Left renal cortex interstitium (tissue), 4 donors: ENCODE data around the gene METTL15. TPM values are rescaled to one million over a fixed set of nuclear protein-coding genes. Genes with fewer than 3 reads are reported as not detected.
A peak's percentile ranks its signal among the peaks of the same experiment; 100 is the strongest.
"Not testable (repeated sequence)": the region's sequence is repeated elsewhere in the genome, so short reads cannot be mapped to it uniquely, and the experiment has no call there.

ENCODE experiments used
- DNase-seq, 4 donors: peaks; one replicate each; pipeline ENCODE4 v3.0.0-alpha.2; 2013; ENCODE audit warnings: low read depth in 4 of 4, low spot score in 2 of 4, missing footprints in 1 of 4
- polyA plus RNA-seq, 4 donors: library from polyadenylated mRNA; unstranded; fragments of 120-200 nt; gene quantifications; one replicate each; pipeline ENCODE4 v1.2.1, GENCODE V29; 2013; ENCODE audit not compliant: insufficient read length in 4 of 4

The METTL15 gene
- polyA plus RNA-seq, 4 donors, result 17.0 to 23.5 (median 18.4) TPM

DNA sequence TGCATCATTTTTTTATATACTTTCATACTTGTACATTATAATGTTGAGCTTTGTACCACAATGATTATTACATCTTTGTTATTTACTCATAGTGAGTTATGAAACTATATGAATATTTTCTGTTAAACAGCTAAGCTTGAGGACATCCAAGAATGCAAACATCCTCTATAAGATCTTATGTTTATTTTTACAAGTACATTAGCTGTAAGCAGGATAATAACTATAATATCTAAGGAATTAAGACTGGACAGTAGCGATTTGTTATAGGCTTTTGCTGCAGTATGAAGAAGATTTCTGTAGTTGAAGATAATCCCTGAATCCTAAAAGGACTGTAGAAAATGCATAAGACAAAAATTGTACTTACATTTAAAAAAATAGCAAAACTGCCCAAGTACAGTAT lies 176.0 kb downstream of the METTL15 start:
- no peak for DNase-seq

DNA sequence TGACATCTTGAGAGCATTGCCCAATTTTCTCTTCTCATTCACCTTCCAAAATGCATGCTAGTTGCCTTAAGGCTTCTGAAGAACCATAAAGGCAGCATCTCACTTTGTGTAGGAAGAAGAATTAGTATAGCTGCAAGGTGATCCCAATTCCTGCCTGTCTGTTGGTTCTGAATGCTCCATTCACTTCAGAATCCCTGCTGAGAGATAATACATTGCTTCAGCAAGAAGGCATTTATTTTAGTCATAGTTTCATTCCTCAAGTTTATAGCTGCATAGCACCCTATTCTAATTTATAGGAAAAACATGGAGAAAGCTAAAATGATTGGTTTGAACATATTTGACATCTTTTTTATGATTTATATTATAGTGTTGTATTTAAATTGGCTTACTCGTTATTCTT lies 181.3 kb downstream of the METTL15 start:
- DNase-seq, result no peak

DNA sequence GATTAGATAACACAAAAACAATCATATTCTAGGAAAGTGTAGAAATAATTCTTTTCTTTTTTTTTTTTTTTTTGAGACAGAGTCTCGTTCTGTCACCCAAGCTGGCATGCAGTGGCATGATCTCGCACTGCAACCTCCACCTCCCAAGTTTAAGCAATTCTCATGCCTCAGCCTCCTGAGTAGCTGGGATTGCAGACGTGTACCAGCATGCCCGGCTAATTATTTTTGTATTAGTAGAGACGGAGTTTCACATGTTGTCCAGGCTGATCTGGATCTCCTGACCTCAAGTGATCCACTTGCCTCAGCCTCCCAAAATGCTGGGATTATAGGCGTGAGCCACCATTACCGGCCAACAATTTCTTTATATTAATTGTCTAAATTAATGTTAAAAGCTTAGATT lies 182.8 kb downstream of the METTL15 start:
- DNase-seq, result not testable (repeated sequence)

DNA sequence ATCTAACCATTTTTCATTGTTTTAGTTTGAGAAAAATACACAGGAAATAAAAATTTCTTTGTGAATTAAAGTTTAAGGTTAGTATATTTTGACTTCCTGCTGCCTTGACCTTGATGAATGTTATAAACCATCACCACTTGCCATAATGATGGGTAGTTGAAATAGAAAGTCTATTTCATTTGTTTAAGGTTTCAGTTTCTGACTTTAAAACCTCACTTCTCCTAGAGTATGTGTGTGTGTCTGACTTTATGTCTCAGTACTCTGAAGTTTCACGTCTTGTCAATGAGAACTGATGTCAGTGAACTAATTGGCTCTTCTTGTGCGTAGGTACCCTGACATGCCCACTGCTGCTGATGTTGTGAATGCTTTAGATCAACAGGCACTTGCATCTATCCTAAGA lies 188.2 kb downstream of the METTL15 start:
- DNase-seq, result no peak

DNA sequence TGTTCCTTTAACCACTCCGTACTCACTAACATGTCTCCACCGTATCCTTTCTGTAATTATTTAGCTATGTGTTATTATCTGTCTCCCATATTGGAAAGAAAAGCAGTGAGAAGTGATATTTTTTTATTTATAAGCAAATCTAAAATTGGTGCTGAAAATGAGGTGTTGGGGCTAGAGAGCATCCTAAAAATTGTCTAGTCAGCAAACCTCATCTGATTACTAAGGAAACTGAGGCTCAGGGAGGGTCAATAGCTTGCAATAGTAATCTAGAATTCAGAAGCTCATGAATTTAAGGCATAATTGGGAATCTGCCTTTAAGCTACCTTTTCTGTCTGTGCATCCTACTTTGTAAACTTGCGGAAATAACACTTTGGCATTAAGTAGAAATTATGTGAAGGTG lies 190.0 kb downstream of the METTL15 start:
- no peak for DNase-seq

DNA sequence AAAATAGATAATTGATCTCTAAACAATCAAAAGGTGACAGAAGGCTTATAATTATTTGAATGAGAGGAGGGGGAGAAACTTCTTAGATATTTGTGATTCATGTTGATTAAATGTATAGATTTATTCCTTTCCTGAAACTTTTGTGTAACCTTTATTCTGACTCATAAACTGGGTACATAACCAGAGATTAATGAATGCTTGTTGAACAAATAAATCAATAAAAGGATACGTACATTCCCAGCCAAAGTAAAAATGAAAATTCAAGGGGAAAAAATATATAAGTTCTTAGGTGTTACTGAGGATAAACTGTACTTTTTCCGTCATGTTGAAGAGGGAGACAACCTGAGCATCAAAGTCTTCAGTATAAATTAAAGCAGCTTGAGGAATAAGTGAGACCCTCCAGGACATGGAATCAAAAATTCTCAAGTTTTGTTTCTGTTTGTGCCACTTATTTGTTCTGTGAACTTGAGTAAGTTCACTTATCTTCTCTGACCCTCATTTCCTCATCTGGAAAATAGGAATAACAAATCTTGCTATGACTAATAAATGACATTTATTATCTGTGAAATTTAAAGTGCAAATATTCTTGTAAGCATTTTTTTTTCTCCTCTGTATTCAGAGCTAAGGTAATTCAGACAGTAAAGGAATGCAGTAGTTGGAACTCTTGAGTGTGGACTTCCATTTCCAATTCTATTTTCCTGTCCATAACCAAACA lies 195.4 kb downstream of the METTL15 start:
- no peak for DNase-seq

DNA sequence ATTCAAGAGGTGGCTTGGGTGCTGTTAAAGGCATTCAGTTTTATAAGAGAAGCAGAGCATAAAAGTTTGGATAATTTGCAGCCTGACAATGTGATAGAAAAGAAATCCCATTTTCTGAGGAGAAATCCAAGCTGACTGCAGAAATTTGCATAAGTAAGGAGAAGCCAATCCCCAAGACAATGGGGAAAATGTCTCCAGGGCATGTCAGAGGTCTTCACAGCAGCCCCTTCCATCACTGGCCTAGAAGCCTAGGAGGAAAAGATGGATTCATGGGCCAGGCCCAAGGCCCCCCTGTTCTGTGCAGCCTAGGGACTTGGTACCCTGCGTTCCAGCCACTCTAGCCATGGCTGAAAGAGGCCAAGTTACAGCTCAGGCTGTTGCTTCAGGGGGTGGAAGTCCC lies 207.3 kb downstream of the METTL15 start:
- no peak for DNase-seq

DNA sequence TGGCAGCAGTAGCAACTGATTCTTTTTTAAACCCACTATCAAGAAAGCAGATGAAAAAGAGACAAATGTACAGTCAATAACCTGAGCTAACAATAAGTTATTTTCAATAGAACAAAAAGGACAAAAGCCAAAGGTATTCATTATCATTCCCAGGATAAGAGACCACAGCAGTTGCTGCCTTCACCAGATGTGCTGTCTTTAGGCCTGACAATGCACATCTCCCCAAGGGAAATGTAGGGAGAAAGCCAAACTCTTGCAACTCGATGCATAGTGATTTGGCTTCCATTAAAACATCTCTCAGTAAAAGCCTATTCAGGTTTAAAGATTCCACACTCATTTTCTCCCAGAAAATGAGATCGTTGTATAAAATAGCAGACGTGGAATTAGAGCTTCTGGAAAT lies 210.7 kb downstream of the METTL15 start:
- DNase-seq, result no peak

DNA sequence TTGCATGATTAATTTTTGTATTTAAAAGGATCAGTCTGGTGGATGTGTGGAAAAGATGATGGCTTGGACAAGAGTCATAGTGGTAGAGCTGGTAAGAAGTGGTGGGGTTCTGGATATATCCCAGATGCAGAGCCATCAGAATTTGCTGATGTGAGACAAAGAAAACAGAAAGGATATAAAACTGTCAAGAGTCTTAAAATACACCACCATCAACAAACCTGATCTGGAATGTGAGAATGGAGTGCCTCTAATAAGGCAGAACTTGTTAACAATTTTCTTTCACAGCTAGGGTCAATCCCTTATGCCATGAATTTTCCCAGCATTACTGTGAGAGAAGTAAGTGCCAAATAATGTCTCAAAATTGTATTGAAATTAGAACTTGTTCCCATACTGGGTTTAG lies 215.4 kb downstream of the METTL15 start:
- DNase-seq, result peak; percentile 7 to 44 (median 20)

DNA sequence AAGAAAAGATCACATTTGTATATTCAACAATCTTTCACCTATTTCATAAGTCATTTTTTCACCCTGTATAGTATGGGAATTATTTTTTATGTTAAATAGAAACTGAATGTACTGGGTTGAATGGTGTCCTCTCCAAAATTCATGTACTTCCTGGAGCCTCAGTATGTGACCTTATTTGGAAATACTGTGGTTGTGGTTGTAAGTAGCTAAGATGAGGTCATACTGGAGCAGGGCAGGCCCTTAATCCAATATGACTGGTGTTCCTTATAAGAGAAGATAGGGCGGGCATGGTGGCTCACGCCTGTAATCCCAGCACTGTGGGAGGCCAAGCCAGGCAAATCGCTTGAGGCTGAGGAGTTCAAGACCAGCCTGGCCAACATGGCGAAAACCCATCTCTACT lies 224.2 kb downstream of the METTL15 start:
- DNase-seq, result not testable (repeated sequence)

DNA sequence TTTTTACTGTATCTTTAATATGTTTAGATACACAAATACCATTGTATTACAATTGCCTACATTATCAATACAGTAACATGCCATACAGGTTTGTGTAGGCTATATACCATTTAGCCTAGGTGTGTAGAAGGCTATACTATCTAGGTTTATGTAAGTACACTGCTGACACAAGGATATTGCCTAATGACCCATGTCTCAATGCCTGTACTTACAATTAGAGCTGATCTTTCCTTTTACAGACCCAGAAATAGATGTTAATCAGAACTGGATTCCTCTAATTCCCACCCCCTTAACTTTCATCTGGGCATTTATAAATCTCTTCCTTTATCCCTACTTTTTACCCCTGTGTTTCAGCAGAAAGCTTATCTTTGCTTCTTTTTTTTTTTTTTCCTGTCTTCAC lies 229.5 kb downstream of the METTL15 start:
- no peak for DNase-seq

DNA sequence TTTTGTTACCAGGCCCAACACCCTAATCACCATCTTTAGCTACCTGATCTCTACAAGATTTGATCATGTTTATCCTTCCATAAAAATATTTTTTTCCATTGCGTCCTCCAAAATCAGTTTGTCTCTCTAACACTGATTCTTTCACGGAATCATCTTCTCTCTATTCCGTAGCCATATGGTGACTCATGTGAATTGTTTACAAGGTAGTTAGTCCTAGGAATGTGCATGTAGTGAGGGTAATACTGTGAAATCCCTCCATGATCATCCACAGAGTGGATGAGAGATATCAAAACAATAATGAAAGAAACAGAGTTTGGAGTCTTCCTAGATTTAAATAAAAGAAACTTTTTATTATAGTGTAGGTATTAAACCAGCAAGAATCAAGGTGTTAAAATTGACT lies 230.2 kb downstream of the METTL15 start:
- DNase-seq, result no peak

DNA sequence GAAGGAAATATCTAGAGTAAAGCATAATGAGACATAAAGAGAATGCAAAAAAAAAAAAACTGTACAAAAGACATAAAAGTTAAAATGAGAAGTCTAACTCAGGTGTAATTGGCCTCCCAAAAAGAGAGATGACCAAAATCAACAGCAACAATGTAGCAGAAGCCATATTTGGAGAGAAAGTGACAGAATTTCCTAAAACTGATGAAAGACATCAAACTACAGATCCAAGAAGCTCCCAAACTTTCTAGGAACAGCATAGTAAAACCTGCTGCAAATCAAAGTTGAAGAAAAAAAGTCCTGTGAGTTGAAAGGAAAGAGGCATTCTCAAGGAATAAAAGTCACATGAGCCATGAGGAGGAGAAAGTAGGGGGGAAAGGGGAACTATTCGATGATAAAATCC lies 231.3 kb downstream of the METTL15 start:
- no peak for DNase-seq

DNA sequence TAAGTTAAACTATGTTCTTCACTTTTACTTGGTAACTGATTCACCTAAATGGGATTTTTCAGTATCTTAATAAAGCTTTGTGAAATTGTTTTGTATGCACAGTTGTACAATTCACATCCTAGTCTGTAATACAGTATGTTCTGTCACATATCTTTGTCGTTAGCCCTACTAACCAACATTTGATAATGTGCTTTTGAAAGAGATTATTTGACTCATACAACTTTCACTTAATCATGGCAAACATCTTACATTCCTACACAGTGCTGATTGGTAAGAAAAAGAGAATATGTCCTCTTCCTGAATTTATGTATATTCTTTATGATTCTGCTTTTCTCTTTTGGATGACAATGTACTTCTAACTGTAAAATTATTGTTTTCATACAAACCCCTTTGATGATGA lies 234.5 kb downstream of the METTL15 start:
- no peak for DNase-seq

DNA sequence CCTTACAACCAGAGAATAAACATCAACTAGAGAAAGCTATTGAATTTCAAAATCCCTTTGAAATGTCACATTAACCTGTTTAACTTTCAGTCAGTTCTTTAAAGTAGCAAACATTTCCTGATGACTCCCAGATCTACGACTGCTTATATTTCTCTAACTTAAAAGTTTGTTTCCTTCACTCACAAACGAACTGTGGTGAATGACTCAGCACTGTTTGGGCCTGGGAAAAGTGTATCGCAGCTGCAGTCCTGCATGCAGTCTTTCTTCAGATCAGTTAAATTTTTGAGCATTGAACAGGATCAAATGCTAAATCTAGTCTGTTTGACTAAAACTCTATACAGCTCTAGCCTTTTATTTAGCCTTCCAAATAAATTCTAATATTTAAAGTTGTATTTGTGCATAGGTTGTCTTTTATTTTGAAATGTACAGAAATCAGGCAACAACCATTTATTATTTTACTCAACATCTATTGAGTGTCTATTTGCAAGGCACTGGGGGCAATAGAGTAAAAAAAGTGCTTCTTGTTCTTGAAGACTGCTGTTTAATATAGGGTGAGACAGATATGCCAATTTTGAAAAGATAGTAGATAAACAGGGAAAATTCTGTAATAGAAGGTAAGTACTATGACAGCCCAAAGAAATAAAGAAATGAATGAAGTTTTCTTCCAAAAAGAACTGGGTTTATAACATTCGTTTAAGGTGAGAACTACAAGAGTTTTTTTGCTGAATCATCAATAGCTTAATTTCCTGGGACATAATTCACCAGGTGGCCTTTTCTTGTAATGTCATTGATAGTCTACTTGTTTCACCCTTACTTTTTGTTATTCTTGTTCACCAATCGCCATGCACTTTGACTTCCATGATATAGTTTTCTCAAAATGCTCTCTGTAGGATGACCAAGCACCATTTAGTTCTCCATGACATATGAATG lies 235.4 kb downstream of the METTL15 start:
- no peak for DNase-seq

DNA sequence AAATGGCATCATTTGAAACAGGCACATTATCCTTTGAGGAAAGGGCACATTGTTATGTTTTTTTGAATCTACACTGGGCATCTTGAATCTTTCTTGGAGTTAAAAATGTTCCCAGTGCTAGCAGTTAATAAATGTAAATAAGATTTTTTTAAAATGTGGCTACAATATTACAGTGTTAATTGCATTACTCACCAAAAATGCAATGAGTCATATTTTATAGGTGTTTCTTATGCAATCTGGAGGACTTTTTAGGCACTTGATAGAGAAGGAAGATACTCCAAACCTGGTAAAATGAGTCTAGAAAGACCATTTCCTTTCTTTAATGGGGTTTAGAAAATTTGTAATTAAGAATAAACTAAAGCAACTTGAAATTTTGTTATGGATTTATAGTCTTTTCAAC lies 238.0 kb downstream of the METTL15 start:
- DNase-seq, result no peak

DNA sequence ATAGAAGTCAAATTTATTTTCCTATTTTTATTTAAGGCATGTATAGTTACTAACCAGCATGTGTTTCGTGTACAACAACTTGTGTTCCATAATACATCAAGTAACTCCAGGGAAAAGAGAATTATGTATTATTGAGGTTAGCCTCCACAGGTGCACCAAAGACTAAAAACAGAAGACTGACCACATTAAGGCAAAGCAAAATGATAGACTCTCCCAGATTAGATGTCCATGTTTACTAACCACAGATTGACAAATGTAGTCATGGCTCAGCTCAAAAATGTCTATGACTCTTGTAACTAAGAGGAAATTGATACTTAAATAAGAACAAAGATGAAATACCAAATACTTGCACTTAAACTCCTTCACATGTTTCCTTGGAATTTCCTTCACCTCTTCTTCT lies 238.5 kb downstream of the METTL15 start:
- no peak for DNase-seq

DNA sequence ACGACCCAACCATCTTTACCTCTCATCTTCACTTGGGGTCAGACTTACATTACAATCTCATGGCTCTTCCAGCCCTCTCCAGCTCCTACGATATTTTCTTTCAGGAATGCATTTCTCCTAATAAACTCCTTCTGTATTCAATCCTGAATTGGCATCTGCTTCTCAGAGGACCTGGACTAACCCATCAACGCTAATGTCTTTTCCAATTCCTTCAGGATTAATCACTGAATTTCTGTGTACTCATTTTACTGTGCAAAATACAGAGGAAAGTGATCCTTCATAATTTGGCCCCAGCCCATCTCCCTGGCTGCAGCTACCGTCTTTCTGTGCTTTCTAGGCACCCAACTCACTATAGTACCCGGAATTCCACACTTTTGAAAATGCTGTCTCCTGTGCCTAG lies 239.2 kb downstream of the METTL15 start:
- DNase-seq, result no peak

DNA sequence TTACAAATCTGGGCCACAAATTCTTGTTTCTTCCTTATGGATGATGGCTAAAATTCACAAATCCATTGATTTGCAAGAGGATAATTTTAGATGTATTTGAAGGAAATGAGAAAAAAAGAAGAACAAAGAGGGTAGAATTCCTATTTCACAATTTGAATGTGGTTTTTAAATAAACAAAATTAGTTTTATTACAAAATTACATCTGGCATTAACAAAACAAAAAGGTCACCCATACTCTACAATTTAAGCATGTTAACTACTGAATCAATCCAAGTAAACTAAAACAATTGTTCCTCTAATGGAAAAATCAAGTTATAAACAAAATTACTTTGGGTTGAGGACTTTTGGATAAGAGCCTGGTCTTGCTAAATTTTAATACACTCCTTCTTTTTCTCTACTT lies 242.0 kb downstream of the METTL15 start:
- DNase-seq, result no peak

DNA sequence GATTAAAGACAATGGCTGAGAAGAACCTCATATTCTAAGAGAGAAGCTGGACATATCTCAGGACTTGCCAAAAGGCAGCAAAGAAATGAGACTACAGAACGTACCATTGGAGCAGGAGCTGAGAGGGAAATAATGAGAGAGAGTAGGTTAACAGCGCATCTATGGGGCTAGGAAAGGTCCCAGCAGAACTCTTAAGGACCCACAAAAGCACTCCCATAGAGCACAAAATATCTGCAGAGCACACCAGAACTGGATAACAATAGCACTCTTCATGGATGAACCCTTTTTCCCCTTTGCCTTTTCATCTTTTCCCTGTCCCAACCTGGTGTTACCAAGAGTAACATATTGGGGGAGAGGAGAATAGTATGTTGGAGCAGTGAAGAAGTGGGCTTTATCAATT lies 245.8 kb downstream of the METTL15 start:
- DNase-seq, result no peak

DNA sequence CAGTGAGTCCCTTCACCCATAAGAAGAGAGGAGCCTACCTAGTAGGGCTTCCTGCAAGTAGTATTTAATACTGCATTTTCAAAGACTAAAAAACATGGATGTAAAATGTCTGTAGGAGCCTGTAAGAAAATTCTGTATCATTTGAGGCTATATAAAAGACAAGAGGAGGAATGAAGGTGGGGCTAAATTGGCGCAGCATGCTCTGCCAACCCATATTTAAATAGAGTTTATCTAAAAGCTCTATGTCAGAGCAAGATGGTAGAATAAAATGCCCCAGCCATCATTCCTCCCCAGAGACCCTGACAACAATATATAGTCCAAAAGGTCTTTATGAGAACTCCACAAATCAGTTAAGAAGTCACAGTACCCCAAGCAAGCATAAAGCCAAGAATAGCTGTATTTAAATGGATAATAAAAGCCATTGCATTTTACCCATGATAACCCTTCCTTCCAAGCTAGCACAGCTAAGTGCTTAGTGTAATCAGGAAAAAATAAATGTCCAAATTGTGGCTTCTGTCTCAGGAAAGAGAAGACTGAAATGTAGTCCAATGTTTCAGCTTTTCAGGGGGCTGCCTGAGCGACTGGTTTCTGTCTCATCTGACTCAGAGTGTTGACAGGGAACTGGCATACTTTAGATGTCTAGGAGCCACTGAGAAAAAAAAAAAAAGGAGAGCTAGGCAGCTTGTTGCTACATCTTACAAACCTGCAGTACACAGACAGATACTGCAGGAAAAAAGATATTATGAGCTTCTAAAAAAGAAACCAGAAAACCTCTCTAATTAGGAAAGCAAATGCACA lies 258.6 kb downstream of the METTL15 start:
- DNase-seq, result no peak
